Measurements from ENCODE around the gene HYCC2.
"Not testable (repeated sequence)": the region's sequence is repeated elsewhere in the genome, so short reads cannot be mapped to it uniquely, and the experiment has no call there.

Gene HYCC2

DNA sequence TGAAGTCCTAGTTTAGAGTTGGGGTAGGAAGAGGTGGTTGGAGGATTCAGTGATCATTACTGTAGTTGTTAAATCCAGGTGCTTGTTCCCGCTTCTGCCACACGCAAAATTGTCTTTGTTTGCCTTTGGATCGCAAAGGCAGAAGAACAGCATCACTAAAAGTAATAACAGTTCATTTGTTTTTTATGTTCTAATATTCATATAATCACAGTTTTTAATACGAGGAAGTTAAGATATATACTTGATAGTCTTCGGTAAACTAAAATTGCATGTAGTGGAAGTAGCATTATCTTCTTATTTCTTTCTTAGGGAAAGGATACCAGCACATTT is 695 bp upstream of the HYCC2 start:
- DNase-seq (ENCODE audit: low read depth in 2 of 2): no peak

DNA sequence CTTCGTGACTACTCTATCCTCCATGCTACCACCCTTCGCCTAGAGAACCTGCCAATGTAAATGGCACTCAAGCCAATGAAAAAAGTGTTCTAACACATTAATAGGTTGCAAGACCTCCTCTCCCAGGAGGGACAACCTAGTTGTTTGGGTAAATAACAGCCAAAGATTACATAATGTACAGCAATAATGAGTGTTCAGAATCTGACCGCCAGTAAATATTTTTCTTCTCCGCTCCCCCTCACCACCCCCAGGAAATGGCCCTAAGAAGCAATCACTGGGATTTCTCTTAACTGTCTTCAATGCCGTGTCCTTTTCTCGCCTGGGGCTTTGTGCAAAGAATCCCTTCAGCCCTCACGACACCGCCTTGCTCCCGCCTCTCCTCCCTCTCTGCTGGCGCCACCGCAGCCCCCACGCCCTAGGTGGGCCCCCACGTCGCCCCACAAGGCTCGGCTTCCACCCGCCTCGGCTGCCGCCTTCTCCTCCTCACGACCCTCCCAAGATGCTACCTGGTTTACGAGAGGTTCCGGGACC is 458 bp downstream of the HYCC2 start:
- DNase-seq (ENCODE audit: low read depth in 2 of 2): peak in 1 of 2 donors; percentile 18

GRCh38 chr2:201064797-201065329 is 6.6 kb downstream of the HYCC2 start:
- DNase-seq (ENCODE audit: low read depth in 2 of 2): no peak

DNA sequence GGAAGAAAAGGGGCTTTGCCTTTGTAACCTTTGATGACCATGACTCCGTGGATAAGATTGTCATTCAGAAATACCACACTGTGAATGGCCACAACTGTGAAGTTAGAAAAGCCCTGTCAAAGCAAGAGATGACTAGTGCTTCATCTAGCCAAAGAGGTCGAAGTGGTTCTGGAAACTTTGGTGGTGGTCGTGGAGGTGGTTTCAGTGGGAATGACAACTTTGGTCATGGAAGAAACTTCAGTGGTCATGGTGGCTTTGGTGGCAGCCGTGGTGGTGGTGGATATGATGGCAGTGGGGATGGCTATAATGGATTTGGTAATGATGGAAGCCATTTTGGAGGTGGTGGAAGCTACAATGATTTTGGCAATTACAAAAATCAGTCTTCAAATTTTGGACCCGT is 8.0 kb downstream of the HYCC2 start:
- DNase-seq (ENCODE audit: low read depth in 2 of 2): peak; percentile 52 to 66

GRCh38 chr2:201059961-201060755 is 11.3 kb downstream of the HYCC2 start:
- DNase-seq (ENCODE audit: low read depth in 2 of 2): no peak

- no peak for DNase-seq (ENCODE audit: low read depth in 2 of 2)
Observed at GRCh38 chr2:201058914-201059313, 12.6 kb downstream of the HYCC2 start.

- no peak for DNase-seq (ENCODE audit: low read depth in 2 of 2)
Observed at GRCh38 chr2:201057715-201058248, 13.7 kb downstream of the HYCC2 start.

DNA sequence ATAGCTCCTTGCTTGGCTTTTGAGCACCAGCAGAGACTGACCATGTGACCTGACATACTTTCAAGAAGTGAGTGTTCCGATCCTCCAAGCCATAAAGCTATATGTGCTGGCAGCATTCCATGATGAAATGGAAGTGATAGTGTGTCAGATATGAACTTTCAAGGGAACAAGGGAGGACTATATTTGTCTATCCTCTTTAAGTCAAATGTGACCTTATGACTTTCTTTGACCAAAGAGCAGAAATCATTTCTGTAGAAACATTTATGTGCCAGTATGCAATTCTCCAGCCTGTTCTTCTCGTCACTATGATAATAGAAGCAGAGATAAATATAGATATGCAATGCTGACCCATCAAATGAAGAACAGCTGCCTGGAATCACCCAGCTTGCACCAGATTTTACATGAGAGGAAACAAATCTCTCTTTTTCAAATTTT is 14.4 kb downstream of the HYCC2 start:
- DNase-seq (ENCODE audit: low read depth in 2 of 2): no peak

GRCh38 chr2:201049455-201049854 is 22.0 kb downstream of the HYCC2 start:
- no peak for DNase-seq (ENCODE audit: low read depth in 2 of 2)

DNA sequence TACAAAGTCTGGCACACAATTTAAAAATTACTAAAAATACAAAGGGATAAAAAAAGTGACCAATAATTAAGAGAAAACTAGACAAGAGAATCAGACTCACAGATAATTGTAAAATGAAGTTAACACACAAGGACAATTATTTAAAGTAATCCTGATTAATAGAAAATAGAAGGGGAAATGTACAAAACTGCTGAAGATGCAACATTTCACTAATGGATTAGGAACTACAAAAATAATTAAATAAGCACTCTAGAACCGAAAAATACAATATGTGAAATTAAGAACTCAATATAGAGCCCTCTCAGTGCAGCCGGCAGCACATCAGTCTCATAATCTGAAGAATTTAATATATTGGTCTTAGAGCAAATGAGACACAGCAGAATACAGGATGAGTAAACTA is 24.6 kb downstream of the HYCC2 start:
- no peak for DNase-seq (ENCODE audit: low read depth in 2 of 2)

GRCh38 chr2:201043050-201043449 is 28.4 kb downstream of the HYCC2 start:
- DNase-seq (ENCODE audit: low read depth in 2 of 2): not testable (repeated sequence)

DNA sequence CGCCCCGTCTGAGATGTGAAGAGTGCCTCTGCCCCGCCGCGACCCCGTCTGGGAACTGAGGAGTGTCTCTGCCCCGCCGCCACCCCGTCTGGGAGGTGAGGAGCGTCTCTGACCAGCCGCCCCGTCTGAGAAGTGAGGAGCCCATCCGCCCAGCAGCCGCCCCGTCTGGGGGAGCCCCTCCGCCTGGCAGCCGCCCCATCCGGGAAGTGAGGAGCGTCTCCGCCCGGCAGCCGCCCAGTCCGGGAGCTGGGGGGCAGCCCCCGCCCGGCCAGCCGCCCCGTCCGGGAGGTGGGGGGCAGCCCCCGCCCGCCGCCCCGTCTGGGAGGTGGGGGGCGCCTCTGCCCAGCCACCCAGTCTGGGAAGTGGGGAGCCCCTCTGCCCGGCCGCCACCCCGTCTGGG is 29.0 kb downstream of the HYCC2 start:
- DNase-seq (ENCODE audit: low read depth in 2 of 2): not testable (repeated sequence)

GRCh38 chr2:201040867-201041628 is 30.4 kb downstream of the HYCC2 start:
- no peak for DNase-seq (ENCODE audit: low read depth in 2 of 2)

- DNase-seq (ENCODE audit: low read depth in 2 of 2): no peak
Observed at GRCh38 chr2:201038855-201039254, 32.6 kb downstream of the HYCC2 start.

- not testable (repeated sequence) for DNase-seq (ENCODE audit: low read depth in 2 of 2)
Observed at GRCh38 chr2:201038361-201038760, 33.1 kb downstream of the HYCC2 start.

DNA sequence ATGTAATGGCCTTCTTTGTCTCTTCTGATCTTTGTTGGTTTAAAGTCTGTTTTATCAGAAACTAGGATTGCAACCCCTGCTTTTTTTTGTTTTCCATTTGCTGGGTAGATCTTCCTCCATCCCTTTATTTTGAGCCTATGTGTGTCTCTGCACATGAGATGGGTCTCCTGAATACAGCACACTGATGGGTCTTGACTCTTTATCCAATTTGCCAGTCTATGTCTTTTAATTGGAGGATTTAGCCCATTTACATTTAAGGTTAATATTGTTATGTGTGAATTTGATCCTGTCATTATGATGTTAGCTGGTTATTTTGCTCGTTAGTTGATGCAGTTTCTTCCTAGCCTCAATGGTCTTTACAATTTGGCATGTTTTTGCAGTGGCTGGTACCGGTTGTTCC is 37.1 kb downstream of the HYCC2 start:
- DNase-seq (ENCODE audit: low read depth in 2 of 2): not testable (repeated sequence)

GRCh38 chr2:201024518-201024917 is 47.0 kb downstream of the HYCC2 start:
- DNase-seq (ENCODE audit: low read depth in 2 of 2): no peak

DNA sequence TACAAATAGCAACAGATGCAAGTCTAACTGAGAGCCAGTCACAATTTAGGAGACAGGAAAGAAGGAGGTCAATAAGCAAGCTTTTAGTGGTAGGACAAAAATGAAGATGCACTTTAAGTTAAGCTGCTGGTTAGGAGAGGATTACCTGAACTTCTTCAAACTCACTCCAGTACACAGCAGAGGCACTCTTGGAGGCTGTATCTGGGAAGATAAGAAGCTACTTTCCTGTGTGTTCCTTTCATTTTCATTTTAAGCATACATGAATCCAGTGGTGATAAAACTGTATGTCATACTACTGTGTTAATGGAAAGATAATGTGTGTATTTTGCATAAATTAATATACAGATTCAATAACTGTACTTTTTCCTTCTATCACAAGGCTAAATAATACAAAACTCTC is 49.6 kb downstream of the HYCC2 start:
- DNase-seq (ENCODE audit: low read depth in 2 of 2): no peak

Data from stimulated activated CD8-positive, alpha-beta memory T cell treated with anti-CD3 and anti-CD28 coated beads, Interleukin-15, amount 100 ng/mL, for 48 hours (primary cell).